GM12878 (cell line): ENCODE measurements around the gene ABCA4. TPM values are rescaled to one million over a fixed set of nuclear protein-coding genes. Genes with fewer than 3 reads are reported as not detected.

Source experiments
- ATAC-seq: fragments of 200-7000 bp; cut with Tn5 transposase; 3 replicates; pipeline ENCODE4 v1.9.1; 2020; ENCODE audit warnings: mild to moderate bottlenecking, moderate library complexity
- BruUV-seq: library from RNA; stranded (reverse); fragments of 400-500 nt; replicated peaks from 2 replicates; lab custom pipeline; 2021; lab: Mats Ljungman, UMichigan
- CTCF ChIA-PET: fragments of 300-600 bp; sonication (Branson Sonifier 250); formaldehyde crosslinking; extraction: SDS; loops from one replicate; lab custom pipeline; 2021; ENCODE audit warnings: inconsistent platforms; lab: Yijun Ruan, JAX
- POLR2A ChIA-PET: fragments of 350-600 bp; formaldehyde crosslinking; extraction: SDS; loops from one replicate; lab custom pipeline; 2021; ENCODE audit warnings: inconsistent platforms; lab: Charles Lee
- RAD21 ChIA-PET: fragments of 300-600 bp; sonication (Branson Sonifier 250); formaldehyde crosslinking; loops from one replicate; lab custom pipeline; 2023; ENCODE audit warnings: antibody characterized with exemption; ENCODE audit not compliant: unreplicated experiment; lab: Charles Lee
- SMC1A ChIA-PET: fragments of 300-600 bp; sonication (Branson Sonifier 250); formaldehyde crosslinking; loops from one replicate; lab custom pipeline; 2023; ENCODE audit not compliant: unreplicated experiment, uncharacterized antibody; lab: Charles Lee
- DNase-seq: peaks from one replicate; pipeline ENCODE4 v3.0.0-alpha.2; 2011; ENCODE audit warnings: low read depth, low spot score
- FAIRE-seq: peaks from 3 replicates; lab custom pipeline; 2011; peaks lifted over from hg19 to GRCh38; lab: Jason Lieb, UNC
- H2AFZ ChIP-seq: 2 replicates; pipeline ENCODE4 v1.6.0; 2011; ENCODE audit warnings: low read depth, low read length, control low read depth; ENCODE audit not compliant: control insufficient read depth
- H3K27ac ChIP-seq: 2 replicates; pipeline ENCODE4 v1.5.1; 2011; ENCODE audit warnings: control low read depth; ENCODE audit not compliant: control insufficient read depth, insufficient read depth
- H3K27me3 ChIP-seq, 2 experiments: replicated peaks in 1 of 2; 2 replicates each; pipeline versions ENCODE4 v1.6.0 to v1.6.1; 2011; ENCODE audit warnings: low read length in 1 of 2; ENCODE audit not compliant: control insufficient read depth in 2 of 2, insufficient read depth in 2 of 2
- H3K36me3 ChIP-seq, 2 experiments: 2 replicates each; pipeline ENCODE4 v1.5.1; 2011; ENCODE audit warnings: low read length in 1 of 2; ENCODE audit not compliant: control insufficient read depth in 2 of 2, insufficient read depth in 2 of 2
- H3K4me1 ChIP-seq: 2 replicates; pipeline ENCODE4 v1.6.1; 2011; ENCODE audit warnings: mild to moderate bottlenecking, low read length, moderate library complexity, mixed read lengths; ENCODE audit not compliant: control insufficient read depth, insufficient read depth
- H3K4me2 ChIP-seq: 2 replicates; pipeline ENCODE4 v1.6.0; 2011; ENCODE audit warnings: control low read depth; ENCODE audit not compliant: control insufficient read depth, insufficient read depth
- H3K4me3 ChIP-seq: fragments of 200-600 bp; sonication (generic); 2 replicates; pipeline ENCODE4 v1.5.1; 2016
- H3K79me2 ChIP-seq: 2 replicates; pipeline ENCODE4 v1.6.0; 2011; ENCODE audit warnings: low read length; ENCODE audit not compliant: control insufficient read depth, insufficient read depth
- H3K9ac ChIP-seq: 2 replicates; pipeline ENCODE4 v1.8.0; 2011; ENCODE audit warnings: low read length, control low read depth, mixed read lengths; ENCODE audit not compliant: control insufficient read depth, insufficient read depth
- H3K9me3 ChIP-seq: replicated peaks from 3 replicates; pipeline ENCODE4 v1.5.1; 2011; ENCODE audit warnings: mild to moderate bottlenecking, low read length; ENCODE audit not compliant: control insufficient read depth, insufficient read depth
- H4K20me1 ChIP-seq: 2 replicates; pipeline ENCODE4 v1.6.0; 2011; ENCODE audit not compliant: control insufficient read depth, insufficient read depth
- CHD4 ChIP-seq: fragments of 200-600 bp; sonication (generic); IDR thresholded peaks from 2 replicates; pipeline ENCODE4 v1.6.1; 2016; ENCODE audit warnings: mild to moderate bottlenecking
- DPF2 ChIP-seq: fragments of 450-650 bp; IDR thresholded peaks from 2 replicates; pipeline ENCODE4 v1.6.1; 2017; ENCODE audit warnings: mild to moderate bottlenecking
- ETV6 ChIP-seq, 2 experiments: fragments of 450-650 bp in 1 of 2; IDR thresholded peaks in 1 of 2; conservative IDR thresholded peaks in 1 of 2; 2 replicates each; pipeline ENCODE4 v1.6.1; 2014; ENCODE audit warnings: antibody characterized with exemption in 1 of 2, borderline replicate concordance in 1 of 2, low read depth in 1 of 2, mild to moderate bottlenecking in 1 of 2, moderate library complexity in 1 of 2
- FOXM1 ChIP-seq: IDR thresholded peaks from 2 replicates; pipeline ENCODE4 v1.6.1; 2012; ENCODE audit warnings: low read depth, mild to moderate bottlenecking, inconsistent platforms, low read length, moderate library complexity
- IKZF2 ChIP-seq, 2 experiments: fragments of 450-650 bp; IDR thresholded peaks; 2 replicates each; pipeline ENCODE4 v1.6.1; 2017; ENCODE audit warnings: mild to moderate bottlenecking in 2 of 2, moderate library complexity in 2 of 2
- NR2F1 ChIP-seq: fragments of 450-650 bp; conservative IDR thresholded peaks from 2 replicates; pipeline ENCODE4 v1.6.1; 2017; ENCODE audit warnings: mild to moderate bottlenecking
- PAX5 ChIP-seq: IDR thresholded peaks from 2 replicates; pipeline ENCODE4 v1.6.1; 2011; ENCODE audit warnings: low read depth, low read length, borderline replicate concordance
- POLR2A ChIP-seq: IDR thresholded peaks from 2 replicates; pipeline ENCODE4 v1.6.1; 2011; ENCODE audit warnings: low read depth, mild to moderate bottlenecking, low read length
- POLR2AphosphoS5 ChIP-seq: IDR thresholded peaks from 2 replicates; pipeline ENCODE4 v1.6.1; 2011; ENCODE audit warnings: mild to moderate bottlenecking, low read length, inconsistent platforms
- RAD51 ChIP-seq: fragments of 450-650 bp; IDR thresholded peaks from 2 replicates; pipeline ENCODE4 v1.6.1; 2016; ENCODE audit warnings: moderate library complexity, mild to moderate bottlenecking, inconsistent platforms
- RFX5 ChIP-seq: IDR thresholded peaks from 2 replicates; pipeline ENCODE4 v1.6.1; 2011; ENCODE audit warnings: low read depth, low read length, improper control_type of control experiment
- STAT1 ChIP-seq: fragments of 450-650 bp; conservative IDR thresholded peaks from 2 replicates; pipeline ENCODE4 v1.6.1; 2014; ENCODE audit warnings: antibody characterized with exemption, mild to moderate bottlenecking
- ZSCAN29 ChIP-seq: fragments of 450-650 bp; IDR thresholded peaks from 2 replicates; pipeline ENCODE4 v1.6.1; 2017; ENCODE audit warnings: mild to moderate bottlenecking, moderate library complexity
- WGBS: methylation state at CpG from one replicate; pipeline ENCODE4 v1.1.6; 2016; ENCODE audit warnings: low lambda C conversion rate; ENCODE audit not compliant: insufficient replicate concordance, insufficient coverage; ENCODE audit errors: missing lambda C conversion rate; 5-methylcytosine and 5-hydroxymethylcytosine counted together
- in situ Hi-C: fragments of 300-500 bp; cut with MboI; formaldehyde crosslinking; loops from 9 replicates; pipeline ENCODE4 v1.14.3; 2018; ENCODE audit warnings: mixed read lengths
- intact Hi-C: fragments of 100-400 bp; cut with micrococcal nuclease; formaldehyde crosslinking; loops from one replicate; pipeline ENCODE4 v1.14.2; 2022; ENCODE audit not compliant: unreplicated experiment
- polyA plus RNA-seq, 11 experiments: library from polyadenylated mRNA; depleted of rRNA in 4 of 11; unstranded in 6 of 11; stranded (reverse) in 5 of 11; fragments of >200 nt; fragmentation: Nextera tagmentation in 4 of 11; fragmentation: Illumina TruSeq in 1 of 11; extraction: Ambion mirVana in 4 of 11; extraction: Trizol in 1 of 11; gene quantifications; 1 replicate in 1 of 11; 2 replicates in 10 of 11; pipeline versions ENCODE4 v1.2.1 to v1.2.3, GENCODE V29; 2011 to 2016; ENCODE audit warnings: inconsistent platforms in 2 of 11, missing spikeins in 2 of 11, low read depth in 1 of 11
- total RNA-seq, 4 experiments: library from RNA; depleted of rRNA in 3 of 4; stranded (reverse); fragments of >200 nt in 3 of 4; fragmentation: Illumina TruSeq in 1 of 4; extraction: Trizol in 1 of 4; gene quantifications; 2 replicates each; pipeline versions ENCODE4 v1.2.1 to v1.2.3, GENCODE V29; 2013 to 2021
- TF ChIP-seq, protein P1 (sequence below): IDR thresholded peaks from 2 replicates; pipeline ENCODE4 v1.6.1; 2012; ENCODE audit warnings: low read depth, low read length, improper control_type of control experiment

The ABCA4 gene
- total and polyA plus RNA-seq, 10 of the 15 experiments (the other 5 are each of a cell fraction or from before 2014, with no cell fraction given): 0.03 to 0.28 (median 0.11) TPM; not detected in 3

- ChIA-PET POLR2A (no interaction called here), RAD21 (no interaction called here), CTCF (no interaction called here), SMC1A (interaction anchor here (0.6 kb wide), 1 partner anchor 253 kb away, joined by 3 read pairs; no protein-coding TSS in a partner anchor)
- DNase-seq (no peak), ATAC-seq (no peak), FAIRE-seq (no peak)
- no TSS peak for BruUV-seq
- Histone ChIP-seq H4K20me1 (no peaks in the 10 kb centered on the region), H3K36me3 (no peaks in the 10 kb centered on the region), H3K27ac (no peak overlapping the region), H2AFZ (no peak overlapping the region), H3K27me3 (no peaks in the 10 kb centered on the region), H3K4me3 (no peak overlapping the region), H3K4me1 (no peaks in the 10 kb centered on the region), H3K79me2 (no peaks in the 10 kb centered on the region), H3K9ac (no peak overlapping the region), H3K9me3 (peaks cover 5% of the 10 kb centered on the region; the same call in 2 of the 3 replicates), H3K4me2 (no peak overlapping the region)
- intact Hi-C loops: no loop called here
- in situ Hi-C loops: no loop called here
- 31% methylated on average over 5 of the region's 5 CpGs for WGBS
- TF ChIP-seq FOXM1 (no peak), PAX5 (no peak), DPF2 (no peak), IKZF2 (IDR thresholded peaks at IDR 0.05) (no peak), ZSCAN29 (no peak)
- TF ChIP-seq, protein P1, sequence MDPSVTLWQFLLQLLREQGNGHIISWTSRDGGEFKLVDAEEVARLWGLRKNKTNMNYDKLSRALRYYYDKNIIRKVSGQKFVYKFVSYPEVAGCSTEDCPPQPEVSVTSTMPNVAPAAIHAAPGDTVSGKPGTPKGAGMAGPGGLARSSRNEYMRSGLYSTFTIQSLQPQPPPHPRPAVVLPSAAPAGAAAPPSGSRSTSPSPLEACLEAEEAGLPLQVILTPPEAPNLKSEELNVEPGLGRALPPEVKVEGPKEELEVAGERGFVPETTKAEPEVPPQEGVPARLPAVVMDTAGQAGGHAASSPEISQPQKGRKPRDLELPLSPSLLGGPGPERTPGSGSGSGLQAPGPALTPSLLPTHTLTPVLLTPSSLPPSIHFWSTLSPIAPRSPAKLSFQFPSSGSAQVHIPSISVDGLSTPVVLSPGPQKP: no peak
Observed at GRCh38 chr1:93959413-93959812, 161.5 kb downstream of the ABCA4 start.

- POLR2A ChIA-PET: interaction anchor here (0.7 kb wide), 1 partner anchor 21 kb away, joined by 5 read pairs; no protein-coding TSS in a partner anchor
- intact Hi-C loops: no loop called here
- Histone ChIP-seq H3K9me3 (peaks cover 5% of the 10 kb centered on the region; the same call in 2 of the 3 replicates), H3K9ac (no peak overlapping the region), H3K36me3 (no peaks in the 10 kb centered on the region), H3K27ac (no peak overlapping the region), H3K4me3 (no peak overlapping the region), H3K4me1 (no peaks in the 10 kb centered on the region), H3K27me3 (no peaks in the 10 kb centered on the region)
- FAIRE-seq: no peak
- no peak for DNase-seq
- CTCF ChIA-PET: no interaction called here
- RAD21 ChIA-PET: no interaction called here
- no peak for TF ChIP-seq POLR2AphosphoS5
- TF ChIP-seq ETV6 (conservative IDR thresholded peaks at IDR 0.05 in 1 of 2, IDR thresholded peaks at IDR 0.05 in 1 of 2; ENCODE audit: borderline replicate concordance in 1 of 2, low read depth in 1 of 2): no peak
- no peak for TF ChIP-seq RFX5
- no peak for TF ChIP-seq CHD4
- no peak for TF ChIP-seq NR2F1
- TF ChIP-seq POLR2A: no peak
- TF ChIP-seq STAT1: no peak
- TF ChIP-seq RAD51: no peak
- TF ChIP-seq, all 136 proteins: peak for 0
- BruUV-seq: no TSS peak
- Histone ChIP-seq H4K20me1 (no peaks in the 10 kb centered on the region), H2AFZ (no peak overlapping the region), H3K79me2 (no peaks in the 10 kb centered on the region), H3K4me2 (no peak overlapping the region)
- WGBS: 0% methylated on average over 1 of the region's 1 CpG
- in situ Hi-C loops: no loop called here
- no peak for ATAC-seq
- SMC1A ChIA-PET: no interaction called here
Observed at GRCh38 chr1:93958726-93959100, 162.2 kb downstream of the ABCA4 start.
